ENCODE results near the gene AFF1. TPM values are rescaled to one million over a fixed set of nuclear protein-coding genes. Genes with fewer than 3 reads are reported as not detected.

The AFF1 gene
- total and polyA plus RNA-seq, 7 donors, result 7.2 to 100 (median 61.7) TPM

- no peaks in the 10 kb centered on the region for H3K27me3 ChIP-seq
- H3K27ac ChIP-seq, result peak overlapping the region; percentile 68 to 84 (median 76)
- H3K4me3 ChIP-seq, result no peak overlapping the region
- H3K9me3 ChIP-seq, result no peaks in the 10 kb centered on the region
- DNase-seq, result no peak
- H3K4me1 ChIP-seq, result peaks cover 0 to 95% (median 89%) of the 10 kb centered on the region in 4 donors
- 66 to 72% methylated on average over 10 of the region's 10 CpGs for WGBS, 2 donors
- intact Hi-C loops (cut with DNase I), result no loop called here
- TF ChIP-seq CTCF (IDR thresholded peaks at IDR 0.05), result peak in 1 of 4 experiments; percentile 9
- TF ChIP-seq POLR2AphosphoS5 (IDR thresholded peaks at IDR 0.05), result no peak
- H3K36me3 ChIP-seq, result no peaks in the 10 kb centered on the region
Measured at GRCh38 chr4:87053802-87054767, 119.3 kb downstream of the AFF1 start.

- Histone ChIP-seq H3K27ac (peak overlapping the region; percentile 68 to 84 (median 76)), H3K4me1 (peaks cover 0 to 95% (median 89%) of the 10 kb centered on the region in 4 donors)
- intact Hi-C loops (cut with DNase I), result loop anchor here (5.0 kb wide), 1 partner anchor 67 kb away; no protein-coding TSS in a partner anchor
Measured at GRCh38 chr4:87054900-87055299, 120.1 kb downstream of the AFF1 start.

GRCh38 chr4:87055311-87055710 lies 120.5 kb downstream of the AFF1 start:
- TF ChIP-seq POLR2AphosphoS5 (IDR thresholded peaks at IDR 0.05), result no peak
- no peak for TF ChIP-seq CTCF (IDR thresholded peaks at IDR 0.05)
- no peak for TF ChIP-seq POLR2A (IDR thresholded peaks at IDR 0.05)
- no peak for TF ChIP-seq EP300 (IDR thresholded peaks at IDR 0.05)
- peak overlapping the region in 1 of 4 donors; percentile 16 for H3K4me3 ChIP-seq
- 59 to 65% methylated on average over 2 of the region's 2 CpGs for WGBS, 2 donors
- intact Hi-C loops (cut with DNase I), result loop anchor here (5.0 kb wide), 1 partner anchor 67 kb away; no protein-coding TSS in a partner anchor
- peak overlapping the region; percentile 68 to 84 (median 76) for H3K27ac ChIP-seq
- H3K27me3 ChIP-seq, result no peaks in the 10 kb centered on the region
- H3K4me1 ChIP-seq, result peaks cover 0 to 95% (median 89%) of the 10 kb centered on the region in 4 donors
- no peak for DNase-seq
- H3K36me3 ChIP-seq, result no peaks in the 10 kb centered on the region
- no peaks in the 10 kb centered on the region for H3K9me3 ChIP-seq

More at GRCh38 chr4:87054900-87055299, 120.1 kb downstream of the AFF1 start:
- TF ChIP-seq POLR2AphosphoS5 (IDR thresholded peaks at IDR 0.05), result no peak
- no peak for DNase-seq
- H3K36me3 ChIP-seq, result no peaks in the 10 kb centered on the region
- H3K4me3 ChIP-seq, result peak overlapping the region in 1 of 4 donors; percentile 16
- H3K9me3 ChIP-seq, result no peaks in the 10 kb centered on the region
- H3K27me3 ChIP-seq, result no peaks in the 10 kb centered on the region
- WGBS, 2 donors, result 67 to 69% methylated on average over 3 of the region's 3 CpGs

- Histone ChIP-seq H3K4me1 (peaks cover 0 to 95% (median 94%) of the 10 kb centered on the region in 4 donors), H3K4me3 (no peak overlapping the region), H3K27me3 (no peaks in the 10 kb centered on the region), H3K9me3 (no peaks in the 10 kb centered on the region), H3K36me3 (no peaks in the 10 kb centered on the region), H3K27ac (peak overlapping the region; percentile 68 to 84 (median 76))
- DNase-seq, result no peak
- intact Hi-C loops (cut with DNase I), result loop anchor here (5.0 kb wide), 1 partner anchor 65 kb away; no protein-coding TSS in a partner anchor
- TF ChIP-seq POLR2AphosphoS5 (IDR thresholded peaks at IDR 0.05), result no peak
- WGBS, 2 donors, result 24 to 66% methylated on average over 2 of the region's 2 CpGs
Measured at GRCh38 chr4:87056881-87057280, 122.1 kb downstream of the AFF1 start.

GRCh38 chr4:87057835-87058355 lies 123.1 kb downstream of the AFF1 start:
- H3K27ac ChIP-seq, result peak overlapping the region; percentile 68 to 84 (median 76)
- intact Hi-C loops (cut with DNase I), result loop anchor here (5.0 kb wide), 1 partner anchor 64 kb away; no protein-coding TSS in a partner anchor
- peaks cover 0 to 96% (median 91%) of the 10 kb centered on the region in 4 donors for H3K4me1 ChIP-seq
- H3K4me3 ChIP-seq, result no peak overlapping the region
- H3K27me3 ChIP-seq, result no peaks in the 10 kb centered on the region
- TF ChIP-seq EP300 (IDR thresholded peaks at IDR 0.05), result no peak
- no peak for TF ChIP-seq CTCF (IDR thresholded peaks at IDR 0.05)
- no peak for TF ChIP-seq POLR2A (IDR thresholded peaks at IDR 0.05)
- TF ChIP-seq POLR2AphosphoS5 (IDR thresholded peaks at IDR 0.05), result no peak
- H3K9me3 ChIP-seq, result no peaks in the 10 kb centered on the region
- H3K36me3 ChIP-seq, result no peaks in the 10 kb centered on the region
- no peak for DNase-seq
- WGBS, 2 donors, result 56 to 63% methylated on average over 6 of the region's 6 CpGs
